ENCODE data around the gene EEF1E1.
"Not testable (repeated sequence)": the region's sequence is repeated elsewhere in the genome, so short reads cannot be mapped to it uniquely, and the experiment has no call there.

Gene EEF1E1

DNA sequence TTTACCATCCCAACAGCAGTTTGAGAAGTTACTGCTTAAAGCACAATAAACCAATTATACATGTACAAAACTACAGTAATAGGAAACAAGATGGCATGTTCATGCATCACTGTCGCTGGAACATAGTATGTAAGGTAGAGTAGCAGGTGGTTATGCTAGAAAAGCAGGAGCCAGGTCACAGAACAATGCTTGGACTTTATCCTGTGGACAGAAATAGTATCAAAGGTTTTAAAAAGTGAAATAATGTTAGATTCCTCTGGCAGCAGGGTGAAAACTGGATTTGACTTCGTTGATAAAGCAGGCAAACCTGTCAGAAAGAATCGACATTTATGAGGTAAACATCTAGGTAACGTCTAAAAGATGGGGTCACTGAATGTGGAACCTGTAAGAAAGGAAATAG, 40.6 kb downstream of the EEF1E1 start:
- no peak for DNase-seq

DNA sequence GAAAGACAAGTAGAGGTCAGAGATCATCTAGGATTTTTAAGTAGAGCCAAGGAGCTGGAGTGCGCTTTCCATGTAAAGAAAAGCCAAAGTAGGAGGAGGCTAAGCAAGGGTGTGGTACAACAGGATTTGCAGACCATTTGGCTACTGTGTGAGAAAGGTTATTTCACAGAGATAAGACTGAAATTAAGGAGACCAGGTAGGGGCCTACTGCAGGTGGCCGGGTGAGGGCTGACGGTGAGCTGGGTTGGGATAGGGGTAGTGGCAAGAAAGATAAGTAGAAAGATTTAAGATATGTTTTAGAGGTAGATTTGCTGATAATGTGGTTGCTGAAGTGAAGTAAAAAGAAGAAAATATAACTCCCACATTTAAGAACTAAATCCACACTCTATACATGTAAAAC, 42.0 kb downstream of the EEF1E1 start:
- no peak for DNase-seq

DNA sequence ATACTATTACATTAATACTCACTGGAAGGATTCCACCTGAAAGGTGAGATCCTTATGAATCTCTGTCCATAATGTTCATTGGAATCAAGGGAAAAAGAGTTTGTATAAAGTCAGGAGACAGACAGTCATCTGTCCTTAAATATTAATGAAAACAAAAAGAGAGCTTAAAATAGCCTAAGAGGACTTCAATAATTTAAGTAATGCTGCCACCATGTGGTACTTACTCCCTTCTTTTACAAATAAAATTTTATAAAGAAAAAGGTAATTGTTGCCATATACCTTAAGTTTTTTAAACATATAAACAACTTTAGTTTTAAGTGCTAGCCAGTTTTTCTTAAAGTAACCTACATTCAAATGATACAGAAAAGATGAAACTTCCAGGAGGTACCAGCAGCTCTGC, 43.2 kb downstream of the EEF1E1 start:
- DNase-seq = no peak

- DNase-seq = no peak
These were observed 44.6 kb downstream of the EEF1E1 start for GRCh38 chr6:8057793-8058192.

DNA sequence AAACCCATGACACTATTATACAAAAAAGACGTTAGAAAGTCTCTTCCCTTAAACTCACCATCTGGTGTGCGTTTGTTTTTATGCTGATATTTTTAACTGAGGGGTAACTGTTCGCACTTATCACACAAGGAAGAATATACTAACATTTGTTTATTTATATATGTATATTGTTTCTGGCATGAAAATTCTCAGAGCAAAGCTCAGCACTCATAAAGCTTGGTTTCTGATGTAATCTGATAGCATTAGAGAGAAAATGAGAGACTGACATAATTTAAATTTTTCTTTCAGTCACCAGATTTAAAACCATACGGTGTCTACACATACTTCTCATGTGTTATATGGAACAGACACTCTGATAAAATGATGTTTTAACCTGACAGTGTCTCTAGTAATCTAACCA, 45.1 kb downstream of the EEF1E1 start:
- no peak for DNase-seq

GRCh38 chr6:8054276-8054675, 48.1 kb downstream of the EEF1E1 start:
- DNase-seq = no peak

DNA sequence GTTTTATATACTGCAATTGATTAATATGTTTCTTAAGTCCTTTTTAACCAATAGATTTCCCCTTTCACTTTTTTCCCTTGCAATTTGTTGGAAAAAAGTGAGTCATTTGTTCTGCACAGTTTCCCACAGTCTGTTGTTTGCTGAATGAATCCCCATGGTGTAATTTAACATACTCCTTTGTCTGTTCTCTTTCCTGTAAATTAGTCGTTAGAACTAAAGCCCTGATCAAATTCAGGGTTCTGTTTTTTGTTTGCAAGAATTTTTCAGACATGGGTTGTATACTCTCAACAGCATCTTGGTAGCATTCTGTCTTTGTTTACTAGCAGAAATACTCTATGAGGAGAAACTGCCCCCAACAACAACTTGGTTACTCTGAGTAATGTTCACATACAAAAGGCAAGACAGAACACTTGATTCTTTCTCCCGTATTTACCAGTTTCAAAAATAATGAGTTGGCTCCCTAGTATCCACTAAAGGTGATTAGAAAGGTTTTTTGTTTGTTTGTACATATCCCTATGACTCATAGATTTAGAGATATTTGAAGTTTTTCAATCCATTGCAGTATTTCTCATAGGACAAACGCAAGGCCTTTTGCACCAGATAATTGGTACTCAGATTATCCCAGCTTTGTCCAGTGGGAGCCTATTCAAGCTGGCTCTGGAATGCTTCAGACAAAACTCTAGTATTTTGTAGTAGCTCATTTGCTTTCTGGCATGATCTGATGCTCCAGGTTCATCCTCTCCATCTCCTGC, 54.6 kb downstream of the EEF1E1 start:
- no peak for DNase-seq

- not testable (repeated sequence) for DNase-seq
These were observed 56.6 kb downstream of the EEF1E1 start for GRCh38 chr6:8045769-8046168.

- DNase-seq = no peak
These were observed 59.1 kb downstream of the EEF1E1 start for GRCh38 chr6:8043221-8043620.

GRCh38 chr6:8041913-8042583, 60.3 kb downstream of the EEF1E1 start:
- no peak for DNase-seq

DNA sequence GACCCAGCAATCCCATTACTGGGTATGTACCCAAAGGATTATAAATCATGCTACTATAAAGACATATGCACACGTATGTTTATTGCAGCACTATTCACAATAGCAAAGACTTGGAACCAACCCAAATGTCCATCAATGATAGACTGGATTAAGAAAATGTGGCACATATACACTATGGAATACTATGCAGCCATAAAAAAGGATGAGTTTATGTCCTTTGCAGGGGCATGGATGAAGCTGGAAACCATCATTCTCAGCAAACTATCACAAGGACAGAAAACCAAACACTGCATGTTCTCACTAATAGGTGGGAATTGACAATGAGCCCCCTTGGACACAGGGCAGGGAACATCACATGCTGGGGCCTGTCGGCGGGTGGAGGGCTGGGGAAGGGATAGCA, 68.2 kb downstream of the EEF1E1 start:
- not testable (repeated sequence) for DNase-seq

- DNase-seq = no peak
These were observed 71.4 kb downstream of the EEF1E1 start for GRCh38 chr6:8030920-8031319.
